Right cardiac atrium (tissue), 5 donors: ENCODE measurements around the gene TBC1D22A. TPM values are rescaled to one million over a fixed set of nuclear protein-coding genes. Genes with fewer than 3 reads are reported as not detected.
"Not testable (repeated sequence)": the region's sequence is repeated elsewhere in the genome, so short reads cannot be mapped to it uniquely, and the experiment has no call there.

Source experiments
- ATAC-seq, 2 donors: fragments of 200-7000 bp; cut with Tn5 transposase; one replicate each; pipeline versions ENCODE4 v1.8.0 to v1.9.1; 2020; ENCODE audit warnings: moderate library complexity in 2 of 2, mild to moderate bottlenecking in 1 of 2
- DNase-seq, 3 donors: peaks; one replicate each; pipeline ENCODE4 v3.0.0-alpha.2; 2020
- H3K27ac ChIP-seq: one replicate; pipeline ENCODE4 v1.5.1; 2013; ENCODE audit warnings: mild to moderate bottlenecking, low read length, control low read depth, moderate library complexity
- H3K27me3 ChIP-seq: one replicate; pipeline ENCODE4 v1.6.1; 2013; ENCODE audit not compliant: control insufficient read depth, insufficient read depth
- H3K4me1 ChIP-seq: one replicate; pipeline ENCODE4 v1.6.1; 2013; ENCODE audit warnings: low read length; ENCODE audit not compliant: control insufficient read depth, insufficient read depth
- H3K4me3 ChIP-seq: one replicate; pipeline ENCODE4 v1.5.1; 2013; ENCODE audit warnings: low read length, control low read depth
- H3K9me3 ChIP-seq: one replicate; pipeline ENCODE4 v1.6.1; 2013; ENCODE audit warnings: low read length; ENCODE audit not compliant: control insufficient read depth
- whole genome bisulfite sequencing: extraction: QIAGEN DNeasy Blood & Tissue Kit; methylation state at CpG from one replicate; pipeline ENCODE4 v1.1.7; 2013; 5-methylcytosine and 5-hydroxymethylcytosine counted together
- intact Hi-C, 4 donors: fragments of 100-400 bp; cut with DNase I; formaldehyde crosslinking; loops; one replicate each; pipeline versions ENCODE4 v1.11.0 to v1.14.0; 2022 to 2023
- polyA plus RNA-seq: library from polyadenylated mRNA; stranded (reverse); fragments of 200-250 nt; gene quantifications from one replicate; pipeline ENCODE4 v1.2.3, GENCODE V29; 2013
- total RNA-seq, 4 donors: library from RNA; stranded (reverse); fragmentation: NEBNext Ultra II Directional; extraction: Animal tissue kit (Norgen Biotek cat#: 25700); gene quantifications; one replicate each; pipeline ENCODE4 v1.2.1, GENCODE V29; 2021
- donor health status: healthy with polysubstance abuse.
- donor health status: DM: no; HTN: yes; CAD: no.
- donor health status: DM: no; HTN: no; CAD: no.
- donor health status: DM: no; HTN: yes; CAD: no; lungs with severe emphysema.
- donor health status: DM: yes; HTN: yes; CAD: no.

The TBC1D22A gene
- total and polyA plus RNA-seq, 5 donors = 12.0 to 17.3 (median 15.7) TPM

DNA sequence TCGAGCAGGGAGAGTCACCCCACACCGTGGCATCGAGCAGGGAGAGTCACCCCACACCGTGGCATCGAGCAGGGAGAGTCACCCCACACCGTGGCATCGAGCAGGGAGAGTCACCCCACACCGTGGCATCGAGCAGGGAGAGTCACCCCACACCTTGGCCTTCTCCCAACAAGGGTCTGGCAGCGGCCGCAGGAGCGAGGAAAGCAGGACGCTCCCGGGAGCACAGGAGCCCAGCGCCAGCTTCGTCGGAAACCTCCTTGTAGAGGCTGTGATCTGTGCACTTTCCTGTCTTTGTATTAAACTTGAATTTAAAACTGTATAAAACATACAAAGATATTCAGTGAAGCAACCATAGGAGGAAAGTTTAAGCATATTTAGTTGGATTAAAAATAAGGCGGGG lies 355.0 kb downstream of the TBC1D22A start:
- WGBS = 96% methylated on average over 13 of the region's 18 CpGs
- H3K27ac ChIP-seq, ATAC-seq, DNase-seq, H3K4me1 ChIP-seq, H3K9me3 ChIP-seq, intact Hi-C loops, H3K4me3 ChIP-seq, H3K27me3 ChIP-seq: not testable (repeated sequence)

DNA sequence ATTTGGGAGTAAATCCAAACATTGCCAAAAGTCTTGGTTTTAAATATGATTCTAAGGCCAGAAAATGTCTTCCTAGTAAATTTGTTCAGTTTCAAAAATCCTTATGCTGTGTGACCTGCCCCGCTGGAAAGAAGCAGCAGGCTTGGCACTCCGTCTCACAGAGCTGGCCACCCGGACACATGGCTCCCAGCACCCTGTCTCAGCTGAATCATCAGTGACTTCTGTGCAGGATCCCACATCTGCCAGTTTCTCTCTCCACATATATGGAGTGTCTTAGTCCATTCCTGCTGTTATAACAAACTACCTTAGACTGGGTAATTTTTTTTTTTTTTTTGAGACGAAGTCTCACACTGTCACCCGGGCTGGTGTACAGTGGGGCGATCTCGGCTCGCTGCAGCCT lies 356.7 kb downstream of the TBC1D22A start:
- no peak for DNase-seq
- intact Hi-C loops = no loop called here
- ATAC-seq = no peak
- Histone ChIP-seq H3K27ac (no peak overlapping the region), H3K9me3 (no peaks in the 10 kb centered on the region), H3K4me1 (no peaks in the 10 kb centered on the region), H3K27me3 (no peaks in the 10 kb centered on the region), H3K4me3 (no peak overlapping the region)
- WGBS = 95% methylated on average over 8 of the region's 8 CpGs

DNA sequence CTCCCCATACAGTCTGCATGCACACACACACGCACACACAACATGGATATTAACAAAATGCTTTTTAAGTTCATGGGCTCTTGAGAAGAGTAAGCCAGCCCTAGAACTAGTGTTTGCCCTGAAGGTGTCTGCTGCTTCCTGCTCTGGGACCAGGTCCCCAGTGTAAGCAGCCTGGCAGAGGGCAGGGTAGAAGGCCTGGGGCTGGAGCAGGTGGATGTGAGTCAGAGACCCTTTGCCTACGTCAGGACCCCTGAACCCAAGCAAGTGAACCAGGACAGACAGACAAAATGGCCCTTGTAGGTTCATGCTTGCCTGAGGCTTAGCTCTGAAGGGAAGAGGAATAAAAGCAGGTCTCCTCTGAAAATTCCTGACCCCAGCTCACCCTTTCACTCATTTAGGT lies 357.9 kb downstream of the TBC1D22A start:
- ATAC-seq = no peak
- 96% methylated on average over 2 of the region's 2 CpGs for WGBS
- no peak for DNase-seq
- intact Hi-C loops = no loop called here
- H3K4me3 ChIP-seq = no peak overlapping the region
- no peaks in the 10 kb centered on the region for H3K27me3 ChIP-seq
- no peaks in the 10 kb centered on the region for H3K9me3 ChIP-seq
- H3K27ac ChIP-seq = no peak overlapping the region
- no peaks in the 10 kb centered on the region for H3K4me1 ChIP-seq

DNA sequence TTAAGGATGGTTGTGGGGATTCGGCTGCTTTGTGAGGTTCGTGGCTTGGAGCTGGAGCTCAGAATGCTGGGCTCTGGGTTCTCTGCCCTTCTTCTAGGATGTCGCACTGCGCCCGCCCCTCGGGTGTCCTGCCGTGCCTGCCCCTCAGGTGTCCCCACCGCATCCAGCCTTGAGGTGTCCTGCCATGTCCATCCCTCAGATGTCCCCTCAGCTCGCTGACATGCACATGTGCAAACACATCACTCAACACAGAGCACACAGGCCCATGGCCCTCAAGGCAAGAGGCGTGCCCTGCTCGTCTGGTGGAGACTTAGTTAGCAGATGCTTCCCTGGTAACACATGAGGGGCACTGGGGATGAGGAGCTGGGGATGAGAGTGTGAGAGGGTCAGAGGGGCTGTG lies 359.3 kb downstream of the TBC1D22A start:
- DNase-seq = peak in 1 of 3 donors; percentile 35
- WGBS = 97% methylated on average over 11 of the region's 11 CpGs

DNA sequence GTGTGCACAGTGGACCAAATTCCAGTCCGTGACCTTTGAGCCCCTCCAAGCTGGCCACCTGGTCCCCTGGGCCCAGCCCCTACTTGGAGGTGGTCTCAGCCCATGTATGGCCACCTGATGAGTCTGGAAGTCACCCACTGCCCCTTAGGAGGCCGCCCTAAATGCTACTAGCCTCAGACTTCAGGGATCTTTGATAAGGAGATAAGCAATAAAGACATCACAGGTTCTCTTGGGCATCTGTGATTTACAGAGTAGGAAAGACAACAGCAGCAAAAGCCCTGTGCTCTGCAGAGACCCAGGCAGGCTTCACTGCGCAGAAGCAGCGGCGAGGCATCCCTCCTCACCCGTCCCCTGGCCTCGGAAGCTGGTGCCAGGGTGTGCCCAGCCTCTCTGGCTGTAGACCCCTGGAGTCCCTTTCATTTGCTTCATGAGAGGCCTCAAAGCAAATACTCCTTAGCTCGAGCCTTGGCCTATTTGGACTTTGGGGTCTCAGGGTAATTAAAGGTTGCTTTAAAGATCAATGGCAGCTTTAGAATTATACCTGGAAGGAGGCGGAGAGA lies 360.1 kb downstream of the TBC1D22A start:
- intact Hi-C loops = no loop called here
- ATAC-seq (no peak), DNase-seq (no peak)
- Histone ChIP-seq H3K27ac (no peak overlapping the region), H3K4me3 (no peak overlapping the region), H3K27me3 (no peaks in the 10 kb centered on the region), H3K9me3 (no peaks in the 10 kb centered on the region), H3K4me1 (no peaks in the 10 kb centered on the region)
- WGBS = 90% methylated on average over 9 of the region's 9 CpGs

More for the DNA sequence above, 359.3 kb downstream of the TBC1D22A start:
- Histone ChIP-seq H3K27ac (no peak overlapping the region), H3K4me3 (no peak overlapping the region), H3K27me3 (no peaks in the 10 kb centered on the region), H3K9me3 (no peaks in the 10 kb centered on the region), H3K4me1 (no peaks in the 10 kb centered on the region)
- no peak for ATAC-seq
- intact Hi-C loops = no loop called here

DNA sequence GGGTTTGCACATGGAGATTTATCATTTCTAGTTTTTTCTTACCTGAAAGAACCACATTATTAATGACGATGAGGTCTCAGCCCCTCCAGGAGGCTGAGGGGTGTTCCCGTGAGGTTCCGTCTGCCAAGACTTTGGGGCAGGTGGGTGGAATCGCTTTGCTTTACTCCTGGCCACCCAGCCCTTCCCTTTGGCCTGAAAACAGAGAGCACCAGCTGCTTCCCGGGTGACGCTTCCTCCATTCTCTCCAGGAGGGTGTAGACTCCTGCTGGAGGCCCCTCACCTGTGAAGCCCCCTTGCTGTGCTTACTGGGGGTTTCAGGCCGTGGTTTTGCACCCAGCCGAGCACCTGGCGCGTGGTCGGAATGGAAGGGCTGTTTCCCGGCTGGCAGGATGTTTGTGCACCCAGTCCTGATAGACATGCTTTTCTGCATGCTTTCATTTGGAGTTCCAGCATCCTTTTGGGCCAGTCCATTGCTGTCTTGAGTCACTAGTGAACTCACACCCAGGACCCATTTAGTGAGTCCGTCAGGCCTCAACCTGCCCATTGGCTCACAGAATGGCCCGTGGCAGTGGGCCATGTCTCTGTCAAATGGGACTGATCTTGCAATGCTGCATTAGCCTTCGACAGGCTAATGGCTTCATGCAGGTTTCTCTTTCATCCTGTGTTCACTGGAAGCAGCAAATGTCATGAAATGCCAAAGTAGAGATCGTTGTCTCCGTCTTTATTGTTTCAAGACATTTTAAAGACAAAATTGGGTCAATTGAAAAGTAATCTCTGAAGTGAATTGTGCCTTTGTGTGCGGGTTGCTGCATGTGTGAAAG lies 360.8 kb downstream of the TBC1D22A start:
- Histone ChIP-seq H3K27me3 (no peaks in the 10 kb centered on the region), H3K27ac (no peak overlapping the region), H3K4me1 (no peaks in the 10 kb centered on the region), H3K9me3 (no peaks in the 10 kb centered on the region), H3K4me3 (no peak overlapping the region)
- WGBS = 93% methylated on average over 18 of the region's 18 CpGs
- DNase-seq (no peak), ATAC-seq (no peak)
- intact Hi-C loops = no loop called here

DNA sequence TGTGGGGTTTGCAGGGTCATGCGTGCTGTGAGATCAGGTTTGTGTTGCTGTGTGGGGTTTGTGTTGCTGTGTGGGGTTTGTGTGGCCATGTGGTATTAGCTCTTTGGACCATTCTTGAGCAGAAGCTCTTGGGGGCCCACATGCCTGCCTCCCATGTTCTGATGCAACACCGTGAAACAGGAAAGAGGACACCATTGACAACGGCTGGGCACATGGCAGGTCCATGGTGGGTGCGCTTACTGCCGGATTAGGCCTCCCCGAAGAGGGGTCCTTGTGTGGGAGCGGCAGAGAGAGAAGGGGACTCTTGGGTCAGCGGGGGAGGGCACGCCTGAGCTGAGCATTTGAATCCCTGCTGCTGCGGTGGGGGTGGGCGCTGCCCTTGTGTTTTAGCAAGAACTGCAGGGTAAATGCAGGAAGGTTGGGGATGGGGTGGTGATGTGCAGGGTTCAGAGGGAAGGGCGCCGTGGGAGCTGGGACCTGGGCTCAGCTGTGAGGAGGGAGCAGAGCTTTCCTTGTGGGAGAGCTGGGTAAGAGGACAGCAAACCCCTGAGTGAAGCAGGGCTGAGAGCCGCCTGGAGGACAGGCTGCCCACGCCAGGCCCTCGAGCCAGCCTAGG lies 361.5 kb downstream of the TBC1D22A start:
- H3K4me3 ChIP-seq = no peak overlapping the region
- H3K27me3 ChIP-seq = no peaks in the 10 kb centered on the region
- no peak overlapping the region for H3K27ac ChIP-seq
- ATAC-seq = no peak
- WGBS = 92% methylated on average over 16 of the region's 16 CpGs
- H3K9me3 ChIP-seq = no peaks in the 10 kb centered on the region
- DNase-seq = peak in 1 of 3 donors; percentile 30
- intact Hi-C loops = no loop called here
- no peaks in the 10 kb centered on the region for H3K4me1 ChIP-seq

DNA sequence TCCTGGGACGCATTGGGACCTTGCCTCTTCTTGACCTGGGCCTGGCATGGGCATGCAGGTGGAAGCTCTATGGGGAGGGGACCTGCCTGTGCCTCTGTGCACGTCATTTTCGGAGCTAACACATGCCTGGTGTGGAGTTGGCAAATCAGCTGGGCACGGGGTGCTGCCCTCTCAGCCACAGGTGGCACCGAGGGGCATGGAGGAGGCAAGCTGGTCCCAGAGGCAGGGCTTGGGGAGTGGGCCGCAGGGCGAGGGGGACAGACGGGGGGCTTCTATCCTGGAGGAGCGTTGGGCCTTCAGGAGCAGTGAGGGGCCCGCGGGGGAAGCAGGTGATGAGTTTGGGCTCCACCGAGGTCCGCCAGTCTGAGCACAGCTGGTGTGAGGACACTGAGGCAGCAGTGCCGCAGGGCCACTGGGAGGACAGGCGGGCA lies 362.0 kb downstream of the TBC1D22A start:
- ATAC-seq = peak in 1 of 2 donors; percentile 12
- H3K27me3 ChIP-seq = no peaks in the 10 kb centered on the region
- 95% methylated on average over 15 of the region's 15 CpGs for WGBS
- peak in 1 of 3 donors; percentile 33 for DNase-seq
- no peak overlapping the region for H3K27ac ChIP-seq
- no peaks in the 10 kb centered on the region for H3K4me1 ChIP-seq
- no peaks in the 10 kb centered on the region for H3K9me3 ChIP-seq
- H3K4me3 ChIP-seq = no peak overlapping the region
- intact Hi-C loops = no loop called here

DNA sequence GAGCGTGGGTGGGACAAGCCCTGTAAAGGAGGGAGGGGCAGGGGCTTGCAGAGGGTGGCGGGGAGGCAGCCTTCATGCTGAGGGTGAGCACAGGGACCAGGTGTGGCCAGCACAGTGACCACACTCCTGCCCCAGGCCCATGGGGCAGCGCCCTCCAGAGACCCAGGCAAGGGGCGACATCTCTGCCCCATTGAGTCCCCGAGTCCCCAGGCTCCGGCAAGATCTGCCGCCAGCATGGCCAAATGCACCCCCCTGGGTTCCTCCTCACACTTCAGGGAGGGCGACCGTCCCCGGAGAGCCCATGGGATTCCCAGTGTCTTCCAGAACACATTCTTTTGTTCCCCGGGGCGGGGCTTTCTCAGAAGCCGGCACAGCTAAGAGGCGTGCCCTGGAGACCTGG lies 362.5 kb downstream of the TBC1D22A start:
- intact Hi-C loops = no loop called here
- no peaks in the 10 kb centered on the region for H3K27me3 ChIP-seq
- no peak overlapping the region for H3K27ac ChIP-seq
- H3K9me3 ChIP-seq = no peaks in the 10 kb centered on the region
- 88% methylated on average over 14 of the region's 14 CpGs for WGBS
- no peak overlapping the region for H3K4me3 ChIP-seq
- ATAC-seq (peak in 1 of 2 donors; percentile 18), DNase-seq (peak in 1 of 3 donors; percentile 49)
- H3K4me1 ChIP-seq = no peaks in the 10 kb centered on the region

DNA sequence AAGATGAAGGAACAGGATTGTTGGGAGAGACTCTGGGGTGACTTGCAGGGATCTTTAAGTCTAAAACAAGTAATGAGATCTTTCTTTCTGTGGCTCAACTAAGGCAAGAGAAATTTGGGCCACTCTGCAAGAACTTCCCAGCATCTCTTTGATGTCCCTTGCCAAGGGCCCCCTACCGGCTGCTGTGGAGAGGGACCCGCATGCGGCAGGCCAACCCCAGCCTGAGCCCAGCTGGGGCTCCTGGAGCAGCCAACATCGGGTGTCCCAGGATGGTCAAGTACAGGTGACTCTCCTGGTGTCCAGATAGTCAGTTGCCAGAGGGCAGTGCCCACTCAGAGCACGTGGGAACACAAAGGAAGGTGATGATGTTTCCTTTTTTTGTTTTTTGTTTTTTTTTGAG lies 363.2 kb downstream of the TBC1D22A start:
- ATAC-seq (no peak), DNase-seq (peak in 1 of 3 donors; percentile 51)
- no peak overlapping the region for H3K27ac ChIP-seq
- intact Hi-C loops = no loop called here
- 77% methylated on average over 5 of the region's 5 CpGs for WGBS
- H3K27me3 ChIP-seq = no peaks in the 10 kb centered on the region
- no peaks in the 10 kb centered on the region for H3K9me3 ChIP-seq
- H3K4me1 ChIP-seq = no peaks in the 10 kb centered on the region
- H3K4me3 ChIP-seq = no peak overlapping the region

DNA sequence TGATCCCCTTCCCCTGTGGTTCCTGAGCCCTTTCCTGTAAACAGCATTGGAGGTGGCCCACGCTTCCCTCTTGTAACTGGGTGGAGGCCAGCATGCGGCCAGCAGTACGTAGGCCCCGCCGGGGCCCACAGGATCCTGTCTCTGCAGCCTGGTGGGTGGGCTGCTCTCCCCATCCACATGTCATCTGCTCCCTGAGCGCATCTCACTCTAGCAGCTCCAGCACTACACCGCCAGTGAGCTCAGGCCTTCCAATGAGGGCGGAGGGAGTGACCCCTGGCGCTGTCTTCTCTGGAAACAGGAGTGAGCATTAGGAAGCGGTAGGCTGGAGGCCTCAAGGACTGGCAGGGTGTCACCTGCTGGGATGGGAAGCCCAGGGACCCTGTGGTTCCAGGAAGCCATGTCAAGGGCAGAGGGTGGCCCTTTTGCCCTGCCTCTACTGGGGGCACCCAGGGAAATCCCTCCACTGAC lies 363.9 kb downstream of the TBC1D22A start:
- ATAC-seq (no peak), DNase-seq (peak in 1 of 3 donors; percentile 31)
- Histone ChIP-seq H3K27ac (no peak overlapping the region), H3K4me1 (no peaks in the 10 kb centered on the region), H3K27me3 (no peaks in the 10 kb centered on the region), H3K9me3 (no peaks in the 10 kb centered on the region), H3K4me3 (no peak overlapping the region)
- intact Hi-C loops = no loop called here
- WGBS = 87% methylated on average over 10 of the region's 10 CpGs
